Colonic mucosa (tissue), 4 donors: ENCODE data around the gene FER1L5. TPM values are rescaled to one million over a fixed set of nuclear protein-coding genes. Genes with fewer than 3 reads are reported as not detected.

ENCODE experiments used
- DNase-seq: peaks from one replicate; pipeline ENCODE4 v3.0.0-alpha.2; 2020
- H3K27ac ChIP-seq: fragments of 200-600 bp; one replicate; pipeline ENCODE4 v1.8.0; 2021
- H3K27me3 ChIP-seq: fragments of 200-600 bp; one replicate; pipeline ENCODE4 v1.8.0; 2021
- H3K36me3 ChIP-seq: fragments of 200-600 bp; one replicate; pipeline ENCODE4 v1.8.0; 2021
- H3K4me1 ChIP-seq: fragments of 200-600 bp; one replicate; pipeline ENCODE4 v1.8.0; 2021; ENCODE audit warnings: mild to moderate bottlenecking
- H3K4me3 ChIP-seq: fragments of 200-600 bp; one replicate; pipeline ENCODE4 v1.8.0; 2021
- H3K9ac ChIP-seq, 2 donors: one replicate each; pipeline ENCODE4 v1.7.0; 2013; ENCODE audit warnings: control low read depth in 2 of 2, low read depth in 2 of 2, low read length in 2 of 2
- H3K9me3 ChIP-seq: fragments of 200-600 bp; one replicate; pipeline ENCODE4 v1.8.0; 2021
- intact Hi-C: fragments of 100-400 bp; cut with DNase I; formaldehyde crosslinking; loops from one replicate; pipeline ENCODE4 v1.14.1; 2022
- total RNA-seq, 2 donors: library from RNA; stranded (reverse); fragmentation: NEBNext Ultra II Directional in 1 of 2; extraction: Animal tissue kit (Norgen Biotek cat#: 25700) in 1 of 2; gene quantifications; one replicate each; pipeline ENCODE4 v1.2.1, GENCODE V29; 2021
- TF ChIP-seq, protein P1 (sequence below): fragments of 200-600 bp; IDR thresholded peaks from one replicate; pipeline ENCODE4 v1.8.0; 2022; ENCODE audit warnings: antibody characterized with exemption, mild to moderate bottlenecking
- donor health status: healthy.
- donor health status: DM: no; HTN: no; CAD: no.
- donor health status: DM: no; HTN: no; CAD: no.

Gene FER1L5
- total RNA-seq, 2 donors from 2014 or later: not detected

DNA sequence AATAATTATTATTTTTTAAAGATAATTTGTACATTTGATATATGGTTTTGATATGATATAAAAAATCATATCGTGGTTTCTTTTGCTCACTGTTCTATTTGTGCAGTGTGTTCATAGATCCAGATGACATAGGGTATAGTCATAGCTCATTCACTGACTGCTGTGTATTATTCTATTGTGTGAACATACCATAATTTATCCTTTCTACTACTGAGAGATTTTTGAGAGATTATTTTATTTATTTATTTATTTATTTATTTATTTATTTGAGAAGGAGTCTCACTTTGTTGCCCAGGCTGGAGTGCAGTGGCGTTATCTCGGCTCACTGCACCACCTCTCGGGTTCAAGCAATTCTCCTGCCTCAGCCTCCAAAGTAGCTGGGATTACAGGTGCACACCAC lies 39.0 kb downstream of the FER1L5 start:
- H3K36me3 ChIP-seq: no peaks in the 10 kb centered on the region
- H3K27me3 ChIP-seq: no peaks in the 10 kb centered on the region
- no peak overlapping the region for H3K4me3 ChIP-seq
- TF ChIP-seq, protein P1, sequence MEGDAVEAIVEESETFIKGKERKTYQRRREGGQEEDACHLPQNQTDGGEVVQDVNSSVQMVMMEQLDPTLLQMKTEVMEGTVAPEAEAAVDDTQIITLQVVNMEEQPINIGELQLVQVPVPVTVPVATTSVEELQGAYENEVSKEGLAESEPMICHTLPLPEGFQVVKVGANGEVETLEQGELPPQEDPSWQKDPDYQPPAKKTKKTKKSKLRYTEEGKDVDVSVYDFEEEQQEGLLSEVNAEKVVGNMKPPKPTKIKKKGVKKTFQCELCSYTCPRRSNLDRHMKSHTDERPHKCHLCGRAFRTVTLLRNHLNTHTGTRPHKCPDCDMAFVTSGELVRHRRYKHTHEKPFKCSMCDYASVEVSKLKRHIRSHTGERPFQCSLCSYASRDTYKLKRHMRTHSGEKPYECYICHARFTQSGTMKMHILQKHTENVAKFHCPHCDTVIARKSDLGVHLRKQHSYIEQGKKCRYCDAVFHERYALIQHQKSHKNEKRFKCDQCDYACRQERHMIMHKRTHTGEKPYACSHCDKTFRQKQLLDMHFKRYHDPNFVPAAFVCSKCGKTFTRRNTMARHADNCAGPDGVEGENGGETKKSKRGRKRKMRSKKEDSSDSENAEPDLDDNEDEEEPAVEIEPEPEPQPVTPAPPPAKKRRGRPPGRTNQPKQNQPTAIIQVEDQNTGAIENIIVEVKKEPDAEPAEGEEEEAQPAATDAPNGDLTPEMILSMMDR: no peak
- H3K9me3 ChIP-seq: no peaks in the 10 kb centered on the region
- intact Hi-C loops: no loop called here
- H3K4me1 ChIP-seq: no peaks in the 10 kb centered on the region
- no peak for DNase-seq
- no peak overlapping the region for H3K9ac ChIP-seq
- no peak overlapping the region for H3K27ac ChIP-seq

DNA sequence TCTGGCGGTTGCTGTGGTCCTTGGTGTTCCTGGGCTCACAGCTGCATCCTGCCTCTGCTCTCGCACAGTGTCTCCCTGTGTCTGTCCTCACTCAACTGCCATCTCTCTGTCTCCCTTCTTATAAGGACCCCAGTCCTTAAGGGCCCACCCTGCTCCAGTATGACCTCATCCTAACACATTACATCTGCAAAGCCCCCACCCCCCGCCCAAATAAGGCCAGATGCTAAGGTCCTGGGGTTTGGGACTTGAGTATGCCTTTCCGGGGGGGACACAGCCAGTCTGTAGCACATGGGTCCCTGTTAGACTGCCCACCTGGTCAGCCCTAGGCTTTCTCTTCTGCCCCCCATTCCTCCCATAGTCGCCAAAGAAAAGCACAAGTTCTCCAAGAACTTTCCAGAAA lies 40.7 kb downstream of the FER1L5 start:
- H3K4me1 ChIP-seq: no peaks in the 10 kb centered on the region
- no peak overlapping the region for H3K27ac ChIP-seq
- no peaks in the 10 kb centered on the region for H3K36me3 ChIP-seq
- intact Hi-C loops: no loop called here
- DNase-seq: no peak
- H3K27me3 ChIP-seq: no peaks in the 10 kb centered on the region
- no peaks in the 10 kb centered on the region for H3K9me3 ChIP-seq
- H3K4me3 ChIP-seq: no peak overlapping the region
- H3K9ac ChIP-seq: no peak overlapping the region
- TF ChIP-seq, protein P1: no peak

DNA sequence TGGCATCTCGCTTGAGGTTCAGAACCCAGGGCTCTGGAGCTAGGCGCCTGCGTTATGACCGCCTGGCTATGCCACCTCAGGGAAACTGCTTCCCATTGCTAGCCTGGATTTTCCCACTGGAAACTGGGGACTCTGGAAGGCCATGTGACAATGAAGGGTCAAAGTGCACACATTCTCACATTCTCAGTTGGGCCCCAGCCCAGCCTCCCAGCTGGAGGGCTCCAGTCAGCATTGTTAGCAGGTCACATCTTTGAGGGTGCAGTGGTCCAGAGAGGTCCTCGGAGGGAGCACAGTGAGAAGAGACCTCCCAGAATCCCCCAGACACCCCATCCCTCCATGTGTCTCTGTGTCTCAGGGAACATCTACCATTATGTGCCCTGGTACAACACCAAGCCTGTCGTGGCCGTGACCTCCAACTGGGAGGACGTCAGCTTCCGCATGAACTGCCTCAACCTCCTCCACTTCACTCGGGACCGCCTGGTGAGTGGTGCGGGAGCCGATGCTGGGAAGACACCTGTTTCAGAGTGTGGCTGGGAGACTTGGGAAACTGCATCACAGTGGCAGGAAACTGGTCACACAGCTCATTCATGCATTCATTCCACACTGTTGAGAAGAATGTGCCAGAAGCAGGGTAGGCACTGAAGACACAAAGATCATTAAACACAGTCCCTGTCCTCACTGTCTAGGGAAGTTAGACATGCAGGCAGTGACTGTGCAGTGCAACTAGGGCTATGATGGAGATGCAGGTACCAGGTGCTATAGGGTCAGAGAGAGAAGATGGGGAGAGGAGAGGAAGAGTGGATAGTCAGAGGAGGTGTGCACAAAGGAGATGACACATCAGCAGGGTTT lies 41.6 kb downstream of the FER1L5 start:
- Histone ChIP-seq H3K4me3 (no peak overlapping the region), H3K36me3 (no peaks in the 10 kb centered on the region), H3K9me3 (no peaks in the 10 kb centered on the region), H3K9ac (no peak overlapping the region), H3K27ac (no peak overlapping the region), H3K4me1 (no peaks in the 10 kb centered on the region), H3K27me3 (no peaks in the 10 kb centered on the region)
- DNase-seq: peak; percentile 25
- TF ChIP-seq, protein P1: no peak
- intact Hi-C loops: no loop called here

DNA sequence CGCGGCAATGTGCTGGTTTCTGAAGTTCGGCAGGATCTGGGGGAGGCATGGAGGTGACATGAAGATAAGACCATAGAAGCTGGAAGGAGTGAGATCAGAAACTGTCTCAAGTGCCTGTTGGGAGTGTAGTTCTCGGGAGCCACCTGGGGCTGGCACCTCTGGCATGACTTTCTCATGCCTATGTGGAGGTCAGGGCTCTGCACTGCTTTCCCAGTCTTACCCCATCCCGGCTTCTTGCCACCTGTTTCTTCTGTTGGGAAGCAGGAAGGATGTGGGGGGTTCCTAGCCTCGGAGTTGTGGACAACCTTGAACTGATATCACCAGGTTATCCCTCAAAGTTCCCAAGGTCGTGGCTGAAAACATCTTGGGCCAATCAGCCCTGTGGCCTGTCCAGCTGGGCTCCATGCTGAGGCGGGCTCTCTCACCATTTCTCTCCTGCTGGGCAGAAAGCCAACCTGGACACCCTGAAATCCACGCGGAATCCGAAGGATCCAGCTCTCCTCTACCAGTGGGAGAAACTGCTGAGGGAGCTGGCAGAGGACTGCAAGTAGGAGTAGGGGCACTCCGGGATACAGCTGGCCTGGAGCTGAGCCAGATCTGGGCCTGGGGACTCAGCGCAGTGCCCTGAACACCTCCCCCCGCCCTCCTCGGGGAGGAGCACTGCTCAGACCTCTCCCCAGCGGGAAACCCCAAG lies 42.5 kb downstream of the FER1L5 start:
- Histone ChIP-seq H3K36me3 (no peaks in the 10 kb centered on the region), H3K27ac (no peak overlapping the region), H3K4me3 (no peak overlapping the region), H3K27me3 (no peaks in the 10 kb centered on the region), H3K4me1 (no peaks in the 10 kb centered on the region), H3K9me3 (no peaks in the 10 kb centered on the region), H3K9ac (no peak overlapping the region)
- DNase-seq: no peak
- TF ChIP-seq, protein P1: no peak
- intact Hi-C loops: no loop called here

DNA sequence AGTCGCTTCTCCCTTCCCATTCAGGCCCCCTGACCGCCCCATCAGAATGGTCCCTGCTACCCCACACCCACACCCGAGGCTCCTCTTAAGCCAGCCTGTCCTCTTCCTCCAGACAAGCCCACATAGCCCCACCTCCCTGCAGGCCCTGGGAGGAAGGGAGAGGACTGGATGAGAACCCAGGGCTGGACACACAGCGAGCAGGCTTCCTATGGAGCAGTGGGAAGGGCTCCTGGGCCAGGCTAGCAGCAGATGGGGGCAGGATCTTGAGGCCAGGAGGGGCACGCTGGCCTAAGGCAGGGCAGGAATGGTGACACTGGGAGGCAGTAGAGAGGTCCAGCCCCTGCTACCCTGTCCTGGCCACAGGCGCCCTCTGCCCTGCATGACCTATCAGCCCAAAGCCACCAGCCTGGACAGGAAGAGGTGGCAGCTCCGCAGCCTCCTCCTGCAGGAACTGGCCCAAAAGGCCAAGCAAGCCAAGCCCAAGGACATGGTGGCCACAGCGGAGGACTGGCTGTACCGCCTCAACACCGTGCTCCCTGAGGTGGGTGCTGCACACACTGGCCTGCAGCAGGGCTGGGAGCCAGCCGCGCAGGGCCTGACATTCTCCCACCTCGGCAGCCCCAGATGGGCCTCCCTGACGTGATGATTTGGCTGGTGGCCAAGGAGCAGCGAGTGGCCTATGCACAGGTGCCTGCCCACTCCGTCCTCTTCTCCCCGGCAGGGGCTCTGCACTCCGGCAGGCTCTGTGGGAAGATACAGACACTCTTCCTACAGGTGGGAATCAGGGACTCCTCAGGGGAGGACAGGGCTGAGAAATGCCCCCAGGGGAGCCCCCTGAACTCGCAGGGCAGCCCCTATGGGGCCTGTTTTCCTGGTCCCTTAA lies 43.3 kb downstream of the FER1L5 start:
- H3K27me3 ChIP-seq: no peaks in the 10 kb centered on the region
- H3K36me3 ChIP-seq: no peaks in the 10 kb centered on the region
- H3K27ac ChIP-seq: no peak overlapping the region
- DNase-seq: no peak
- H3K9ac ChIP-seq: no peak overlapping the region
- H3K4me1 ChIP-seq: no peaks in the 10 kb centered on the region
- H3K9me3 ChIP-seq: no peaks in the 10 kb centered on the region
- TF ChIP-seq, protein P1: no peak
- intact Hi-C loops: no loop called here
- no peak overlapping the region for H3K4me3 ChIP-seq
